SJCRH30 (cell line): ENCODE data around the gene MAD1L1. TPM values are rescaled to one million over a fixed set of nuclear protein-coding genes. Genes with fewer than 3 reads are reported as not detected.

ENCODE experiments used
- DNase-seq, 2 experiments: peaks; one replicate each; pipeline ENCODE4 v3.0.0-alpha.2; 2015 to 2020
- H3K27ac ChIP-seq: fragments of 250-450 bp; sonication (Bioruptor Pico); 2 replicates; pipeline ENCODE4 v1.5.1; 2020; ENCODE audit warnings: mild to moderate bottlenecking, moderate library complexity
- H3K27me3 ChIP-seq: fragments of 250-450 bp; sonication (Bioruptor Pico); 2 replicates; pipeline ENCODE4 v1.5.1; 2020; ENCODE audit warnings: mild to moderate bottlenecking, moderate library complexity
- H3K36me3 ChIP-seq: fragments of 250-450 bp; sonication (Bioruptor Pico); 2 replicates; pipeline ENCODE4 v1.5.1; 2020; ENCODE audit warnings: mild to moderate bottlenecking, moderate library complexity
- H3K4me1 ChIP-seq: fragments of 250-450 bp; sonication (Bioruptor Pico); 2 replicates; pipeline ENCODE4 v1.5.1; 2020; ENCODE audit warnings: mild to moderate bottlenecking, moderate library complexity
- H3K4me3 ChIP-seq: fragments of 250-450 bp; sonication (Bioruptor Pico); 2 replicates; pipeline ENCODE4 v1.5.1; 2020; ENCODE audit warnings: mild to moderate bottlenecking, moderate library complexity
- H3K9me3 ChIP-seq: fragments of 250-450 bp; sonication (Bioruptor Pico); replicated peaks from 2 replicates; pipeline ENCODE4 v1.5.1; 2020; ENCODE audit warnings: mild to moderate bottlenecking, moderate library complexity
- total RNA-seq: library from RNA; depleted of rRNA; stranded (reverse); fragments of >200 nt; shearing (Covaris generic); gene quantifications from 2 replicates; pipeline ENCODE4 v1.2.3, GENCODE V29; 2014

MAD1L1 gene
- total RNA-seq, 1 experiment from 2014 or later, result 31.5 TPM

DNA sequence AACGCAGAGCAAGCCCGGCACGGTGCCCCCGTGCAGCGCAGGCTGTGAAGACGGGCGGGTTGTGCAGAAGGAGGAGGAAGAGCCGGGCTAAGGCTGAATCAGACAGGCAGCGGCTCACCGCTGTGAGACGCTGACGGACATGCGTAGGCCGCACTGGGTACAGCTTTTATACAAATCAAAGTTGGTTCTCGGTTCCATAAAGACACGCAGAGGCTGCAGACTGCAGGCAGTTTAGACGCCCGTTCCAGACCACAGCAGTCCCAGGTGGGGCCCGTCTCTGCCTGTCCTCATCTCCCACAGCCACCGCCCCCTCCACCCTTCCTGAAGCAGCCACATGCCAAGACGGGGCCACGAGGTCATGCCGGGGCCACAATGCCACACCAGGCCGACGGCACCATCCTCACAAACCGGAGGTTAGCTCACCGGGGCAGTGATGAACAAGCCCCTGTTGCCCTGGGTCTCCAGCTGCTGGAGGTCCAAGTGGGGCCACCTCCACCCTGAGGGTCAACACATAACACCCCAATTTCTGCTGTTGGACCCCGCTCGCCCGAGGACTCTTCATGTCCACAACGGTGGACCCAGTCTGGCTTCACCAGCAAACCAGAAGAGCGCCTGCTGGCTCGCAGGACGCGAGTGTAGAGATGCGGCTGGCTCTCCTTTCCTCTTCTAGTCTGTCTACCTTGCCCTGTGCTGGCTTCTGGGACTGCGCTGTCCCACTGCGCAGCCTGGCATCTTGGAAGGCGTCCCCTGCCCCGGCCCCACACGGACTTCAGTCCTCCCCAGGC, 335.5 kb downstream of the MAD1L1 start:
- Histone ChIP-seq H3K4me1 (no peaks in the 10 kb centered on the region), H3K9me3 (no peaks in the 10 kb centered on the region), H3K27me3 (no peaks in the 10 kb centered on the region), H3K4me3 (no peak overlapping the region), H3K27ac (no peak overlapping the region), H3K36me3 (no peaks in the 10 kb centered on the region)
- DNase-seq, result no peak

DNA sequence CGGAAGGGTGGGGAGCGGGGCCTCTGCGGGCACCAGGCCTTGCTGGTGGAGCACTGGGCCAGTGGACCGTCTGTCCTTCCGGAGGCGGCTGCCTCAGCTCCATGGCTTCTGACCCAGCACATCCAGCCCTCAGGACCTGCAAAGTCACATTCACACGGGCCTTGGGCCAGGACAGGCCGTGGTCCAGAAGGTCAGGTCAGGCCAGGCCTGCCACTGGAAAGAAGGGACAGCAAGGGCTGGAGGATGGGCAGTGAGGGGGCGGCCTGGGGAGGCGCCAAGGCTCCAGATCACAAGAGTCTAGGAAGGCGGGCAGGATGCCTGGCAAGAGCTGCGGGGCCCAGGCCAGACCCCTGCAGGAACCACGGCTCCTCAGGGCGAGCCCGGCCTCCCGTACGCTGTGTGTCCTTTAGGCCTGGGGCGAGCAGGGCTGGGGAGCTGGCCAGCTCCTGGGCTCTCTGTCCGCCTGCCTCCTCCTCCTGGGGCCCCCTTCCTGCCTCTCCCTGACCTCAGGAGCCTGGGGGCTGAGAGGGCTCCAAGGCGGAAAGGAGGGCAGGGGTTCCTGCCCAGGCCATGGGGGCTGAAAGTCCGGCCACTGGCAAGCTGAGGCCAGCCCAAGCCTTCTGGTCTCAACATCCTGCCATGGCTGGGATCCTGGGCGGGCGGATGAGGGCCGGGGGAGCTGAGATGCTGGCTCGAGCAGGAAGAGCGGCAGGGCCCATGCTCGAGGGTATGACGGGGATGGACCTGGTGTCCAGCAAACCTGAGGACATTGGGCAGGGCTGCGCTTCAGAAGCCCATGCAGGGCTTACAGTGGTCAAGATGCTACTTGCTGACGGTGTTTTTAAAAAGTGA, 336.9 kb downstream of the MAD1L1 start:
- no peaks in the 10 kb centered on the region for H3K4me1 ChIP-seq
- H3K27ac ChIP-seq, result no peak overlapping the region
- no peaks in the 10 kb centered on the region for H3K9me3 ChIP-seq
- no peaks in the 10 kb centered on the region for H3K36me3 ChIP-seq
- no peak for DNase-seq
- H3K27me3 ChIP-seq, result no peaks in the 10 kb centered on the region
- no peak overlapping the region for H3K4me3 ChIP-seq

DNA sequence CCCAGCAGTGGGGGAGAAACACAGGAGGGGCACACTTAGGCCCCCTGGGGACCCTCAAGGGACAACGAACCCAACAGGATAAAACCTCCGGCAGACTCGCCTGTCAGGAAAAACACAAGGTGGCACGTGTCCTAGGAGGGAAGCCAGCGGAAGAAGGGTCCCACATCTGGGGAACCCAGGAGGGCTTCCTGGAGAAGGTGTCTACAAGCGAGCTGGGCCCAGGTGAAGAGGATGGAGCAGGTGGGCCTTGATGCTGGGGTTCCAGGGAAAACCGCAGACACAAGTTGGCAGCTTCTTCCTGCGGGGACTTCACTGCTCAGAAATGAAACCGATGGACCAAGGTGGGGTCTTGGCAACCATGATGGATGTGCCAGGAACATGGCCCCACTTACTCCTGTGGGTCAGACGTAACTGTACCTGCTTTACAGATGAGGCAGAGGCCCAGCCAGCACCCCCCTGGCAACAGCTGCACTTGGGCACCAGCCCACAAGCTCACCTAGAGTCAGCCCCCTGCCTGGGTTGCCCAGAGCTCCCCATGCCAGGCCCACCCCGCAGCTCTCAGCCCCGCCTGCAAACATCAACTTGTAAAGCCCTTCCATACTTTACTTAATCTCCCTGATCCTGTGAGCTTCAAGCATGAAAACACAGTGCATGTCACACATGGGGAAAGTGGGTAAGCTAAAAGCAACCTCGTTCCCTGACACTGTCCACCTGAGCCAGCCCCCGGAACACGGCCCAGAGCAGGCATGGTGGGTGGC, 337.7 kb downstream of the MAD1L1 start:
- H3K27ac ChIP-seq, result no peak overlapping the region
- no peak for DNase-seq
- no peaks in the 10 kb centered on the region for H3K9me3 ChIP-seq
- no peaks in the 10 kb centered on the region for H3K27me3 ChIP-seq
- H3K36me3 ChIP-seq, result no peaks in the 10 kb centered on the region
- H3K4me1 ChIP-seq, result no peaks in the 10 kb centered on the region
- no peak overlapping the region for H3K4me3 ChIP-seq

DNA sequence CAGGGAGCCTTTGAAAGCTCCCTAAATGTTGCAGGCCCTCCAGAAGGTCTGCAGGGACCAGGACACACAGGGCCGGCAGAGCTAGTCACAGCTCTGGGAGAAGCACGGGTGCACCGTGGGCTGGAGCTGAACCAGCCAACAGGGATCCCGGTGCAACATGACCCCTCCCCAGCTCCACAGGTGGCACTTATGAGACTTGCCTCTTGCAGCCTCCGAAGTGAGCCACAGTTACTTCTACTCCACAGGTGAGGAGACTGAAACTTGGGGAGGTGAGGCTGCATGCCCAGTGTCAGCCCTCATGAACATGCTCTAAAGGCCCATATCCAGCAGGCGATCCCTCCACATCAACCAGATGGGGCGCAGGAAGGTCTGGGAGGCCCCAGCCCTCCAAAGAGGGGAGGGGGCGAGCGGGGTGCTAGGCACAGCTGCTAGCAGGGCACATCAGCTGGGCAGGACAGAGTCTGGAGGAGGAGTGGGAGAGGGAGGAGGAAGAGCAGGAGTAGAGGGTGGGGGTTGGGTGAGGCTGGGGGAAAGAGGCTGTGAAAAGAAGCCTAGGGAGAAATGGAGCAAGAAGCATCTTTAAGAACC, 338.3 kb downstream of the MAD1L1 start:
- Histone ChIP-seq H3K9me3 (no peaks in the 10 kb centered on the region), H3K4me3 (no peak overlapping the region), H3K4me1 (peaks cover 4% of the 10 kb centered on the region; the same call in 1 of the 2 replicates), H3K27ac (no peak overlapping the region), H3K27me3 (no peaks in the 10 kb centered on the region), H3K36me3 (no peaks in the 10 kb centered on the region)
- DNase-seq, result no peak

DNA sequence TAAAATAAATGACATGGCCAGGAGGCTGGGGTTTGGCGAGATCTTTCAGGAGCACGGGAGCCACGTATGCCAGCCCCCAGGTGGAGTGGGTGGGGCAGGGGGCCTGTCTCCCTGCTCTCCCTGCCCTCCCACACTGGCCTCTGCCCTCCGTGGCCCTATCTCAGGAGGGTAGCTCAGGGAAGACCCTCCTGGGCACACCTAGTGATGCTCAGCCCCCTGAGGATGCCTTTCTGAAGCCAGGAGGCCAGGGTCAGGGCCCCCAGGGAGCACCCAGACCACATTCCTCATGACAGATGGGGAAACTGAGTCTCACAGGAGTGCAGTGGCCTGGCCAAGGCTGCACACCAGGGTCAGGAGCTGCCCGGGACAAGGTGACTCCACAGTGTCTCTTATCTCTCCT, 339.3 kb downstream of the MAD1L1 start:
- H3K4me1 ChIP-seq, result peaks cover 4% of the 10 kb centered on the region; the same call in 1 of the 2 replicates
- H3K9me3 ChIP-seq, result no peaks in the 10 kb centered on the region
- no peaks in the 10 kb centered on the region for H3K27me3 ChIP-seq
- no peak overlapping the region for H3K4me3 ChIP-seq
- no peak overlapping the region for H3K27ac ChIP-seq
- H3K36me3 ChIP-seq, result no peaks in the 10 kb centered on the region
- no peak for DNase-seq

DNA sequence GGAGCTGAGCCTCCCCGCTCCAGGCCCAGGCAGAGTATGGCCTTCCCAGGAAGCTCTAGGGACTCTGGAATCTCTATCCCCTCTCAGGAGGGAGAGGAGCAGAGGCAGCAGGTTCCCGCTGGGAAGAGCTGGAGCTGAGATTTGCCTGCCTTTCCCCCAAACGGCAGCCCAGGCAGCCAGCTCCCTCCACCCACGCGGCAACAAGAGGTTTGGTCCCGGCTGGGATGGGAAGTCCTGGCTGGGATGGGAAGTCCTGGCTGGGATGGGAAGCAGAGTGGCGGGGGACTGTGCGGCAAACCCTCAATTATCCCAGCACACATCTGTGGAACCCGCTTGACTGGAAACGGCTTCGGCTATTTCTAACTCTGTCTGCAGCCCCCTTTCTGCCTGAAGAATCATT, 339.7 kb downstream of the MAD1L1 start:
- Histone ChIP-seq H3K4me3 (no peak overlapping the region), H3K27me3 (no peaks in the 10 kb centered on the region), H3K36me3 (no peaks in the 10 kb centered on the region), H3K27ac (no peak overlapping the region), H3K4me1 (peaks cover 4% of the 10 kb centered on the region; the same call in 1 of the 2 replicates), H3K9me3 (no peaks in the 10 kb centered on the region)
- no peak for DNase-seq

DNA sequence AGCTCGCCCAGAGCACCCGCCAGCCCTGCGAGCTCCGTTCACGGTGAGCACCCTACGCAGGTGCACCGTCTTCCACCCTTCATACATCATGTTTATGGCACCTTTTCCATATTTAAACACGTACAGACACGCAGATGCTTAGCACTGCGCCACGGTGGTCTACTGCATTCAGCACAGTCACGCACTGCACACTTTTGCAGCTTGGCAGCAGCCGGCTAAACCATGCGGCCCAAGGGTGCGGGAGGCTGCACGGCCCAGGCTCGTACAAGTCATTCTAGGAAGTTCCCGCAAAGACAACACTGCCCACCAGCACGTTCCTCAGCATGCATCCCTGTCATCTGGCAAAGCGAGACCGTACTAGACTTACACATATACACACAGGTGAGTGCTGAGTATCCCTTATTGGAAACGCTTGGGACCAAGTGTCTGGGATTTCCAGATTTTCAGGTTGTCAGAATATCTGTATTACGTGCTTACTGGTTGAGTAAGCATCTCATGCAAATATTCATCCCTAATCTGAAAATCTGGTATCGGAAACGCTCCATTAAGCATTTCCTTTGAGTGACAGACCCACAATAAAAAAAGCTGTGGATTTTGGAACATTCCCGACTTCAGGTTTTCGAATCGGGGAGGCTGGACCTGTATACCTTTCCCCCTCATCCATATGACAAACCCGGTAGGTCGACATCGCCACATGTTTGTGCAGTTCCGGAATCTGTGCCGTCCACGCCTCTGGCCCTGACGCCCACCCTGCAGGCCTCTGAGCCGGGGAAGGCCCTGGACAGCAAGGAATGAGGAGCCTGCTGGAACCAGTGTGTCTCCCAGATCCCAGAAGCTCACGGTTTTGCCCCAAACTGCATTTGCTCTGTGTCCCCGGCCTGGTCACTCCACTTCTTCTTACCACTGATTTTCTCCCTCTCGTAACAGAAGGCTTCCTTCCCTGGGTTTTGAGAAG, 340.5 kb downstream of the MAD1L1 start:
- no peak overlapping the region for H3K27ac ChIP-seq
- H3K4me3 ChIP-seq, result no peak overlapping the region
- no peaks in the 10 kb centered on the region for H3K36me3 ChIP-seq
- no peak for DNase-seq
- H3K9me3 ChIP-seq, result no peaks in the 10 kb centered on the region
- H3K27me3 ChIP-seq, result no peaks in the 10 kb centered on the region
- H3K4me1 ChIP-seq, result peaks cover 4% of the 10 kb centered on the region; the same call in 1 of the 2 replicates

DNA sequence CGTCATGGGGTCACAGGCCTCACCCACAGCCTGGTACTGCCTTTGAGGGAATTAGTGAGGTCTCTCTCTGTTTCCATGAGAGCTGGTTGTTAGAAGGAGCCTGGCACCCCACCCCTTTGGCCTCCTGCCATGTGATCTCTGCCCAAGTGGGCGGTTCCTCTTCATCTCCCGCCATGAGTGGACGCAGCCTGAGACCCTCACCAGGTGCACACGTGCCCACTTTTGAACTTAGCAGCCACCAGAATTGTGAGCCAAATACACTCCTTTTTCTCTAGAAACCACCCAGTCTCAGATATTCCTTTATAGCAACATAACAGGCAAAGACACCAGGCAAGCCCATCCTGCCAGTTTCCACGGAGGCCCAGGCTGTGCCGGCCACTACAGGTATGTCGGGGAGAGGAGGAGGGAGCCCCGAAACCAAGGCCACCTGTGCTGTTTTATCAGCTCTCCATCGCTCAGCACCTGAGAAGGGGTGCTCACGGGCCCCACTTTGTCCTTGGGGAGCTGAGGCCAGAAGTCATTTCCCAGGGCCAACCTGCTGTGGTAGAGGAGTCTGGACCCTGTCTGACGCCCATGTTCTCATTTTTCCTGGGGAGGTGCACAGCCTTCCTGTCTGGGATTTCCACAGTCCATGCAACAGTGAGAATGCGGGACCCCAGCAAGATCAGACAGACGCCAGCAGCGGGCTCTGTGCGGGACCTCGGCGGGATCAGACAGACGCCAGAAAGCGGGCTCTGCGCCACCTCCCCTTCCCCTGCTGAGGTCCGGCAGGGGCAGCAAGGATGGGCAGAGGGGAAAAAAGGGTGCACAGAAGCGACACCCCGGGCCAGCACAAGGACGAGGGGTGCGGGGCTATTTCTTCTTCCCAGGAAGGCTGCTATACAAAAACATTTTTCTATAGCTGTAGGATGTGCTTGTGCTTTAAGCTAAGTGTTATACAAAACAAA, 342.2 kb downstream of the MAD1L1 start:
- Histone ChIP-seq H3K4me1 (peaks cover 4% of the 10 kb centered on the region; the same call in 1 of the 2 replicates), H3K36me3 (no peaks in the 10 kb centered on the region), H3K27ac (no peak overlapping the region), H3K9me3 (no peaks in the 10 kb centered on the region), H3K4me3 (no peak overlapping the region), H3K27me3 (no peaks in the 10 kb centered on the region)
- DNase-seq, result peak in 1 of 2 experiments; percentile 3

DNA sequence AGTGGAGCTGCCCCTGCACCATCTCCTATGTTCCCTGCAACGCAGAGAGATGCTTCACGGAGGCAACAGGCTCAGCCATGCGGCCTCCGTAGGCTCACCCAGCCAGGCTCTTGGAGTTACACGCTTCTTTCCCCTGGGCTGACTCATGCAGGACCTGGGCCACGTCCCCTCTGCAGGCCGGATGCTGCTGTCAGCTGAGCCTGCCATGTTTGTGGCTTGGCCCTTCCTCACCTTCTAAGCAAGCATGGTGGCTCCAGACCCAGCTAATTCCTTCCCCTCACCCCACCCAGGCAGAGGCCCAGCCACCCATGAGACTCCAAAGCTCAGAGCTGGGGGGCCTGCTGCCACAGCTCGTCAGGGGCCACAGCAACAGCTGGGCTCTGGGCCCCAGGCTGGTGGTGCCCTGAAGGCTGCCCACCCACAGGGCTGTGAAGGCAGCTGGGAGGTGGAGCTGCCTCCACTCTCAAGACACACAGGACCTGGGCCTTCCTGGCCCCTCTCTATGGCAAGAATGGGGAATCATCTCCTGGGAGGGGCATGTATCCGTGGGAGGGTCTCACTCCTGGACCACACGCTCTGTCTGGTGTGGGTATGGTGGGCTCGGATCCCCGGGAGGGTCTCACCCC, 343.1 kb downstream of the MAD1L1 start:
- Histone ChIP-seq H3K36me3 (no peaks in the 10 kb centered on the region), H3K4me3 (no peak overlapping the region), H3K4me1 (peaks cover 4% of the 10 kb centered on the region; the same call in 1 of the 2 replicates), H3K27me3 (no peaks in the 10 kb centered on the region), H3K27ac (no peak overlapping the region), H3K9me3 (no peaks in the 10 kb centered on the region)
- peak; percentile 42 to 45 for DNase-seq

DNA sequence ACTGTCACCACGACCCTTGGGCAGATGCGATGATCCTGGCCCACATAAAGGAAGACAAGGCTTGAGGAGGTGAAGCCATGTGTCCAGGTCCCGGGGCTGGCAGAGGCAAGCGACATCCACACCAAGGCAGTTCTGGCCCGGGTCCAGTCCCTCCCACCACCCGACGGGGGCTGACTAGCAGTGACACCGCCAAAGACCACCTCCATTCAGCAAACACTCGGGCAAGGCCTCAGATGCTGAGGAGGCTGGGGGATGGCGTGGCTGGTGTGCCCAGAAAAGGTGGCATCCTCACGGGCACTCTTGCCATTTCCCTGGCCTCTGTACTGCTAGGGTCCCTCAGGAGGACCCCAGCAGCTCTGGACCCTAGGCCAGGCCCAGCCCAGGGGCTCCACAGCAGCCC, 343.7 kb downstream of the MAD1L1 start:
- DNase-seq, result no peak
- Histone ChIP-seq H3K4me1 (peaks cover 4% of the 10 kb centered on the region; the same call in 1 of the 2 replicates), H3K27me3 (no peaks in the 10 kb centered on the region), H3K4me3 (no peak overlapping the region), H3K27ac (no peak overlapping the region), H3K9me3 (no peaks in the 10 kb centered on the region), H3K36me3 (no peaks in the 10 kb centered on the region)

DNA sequence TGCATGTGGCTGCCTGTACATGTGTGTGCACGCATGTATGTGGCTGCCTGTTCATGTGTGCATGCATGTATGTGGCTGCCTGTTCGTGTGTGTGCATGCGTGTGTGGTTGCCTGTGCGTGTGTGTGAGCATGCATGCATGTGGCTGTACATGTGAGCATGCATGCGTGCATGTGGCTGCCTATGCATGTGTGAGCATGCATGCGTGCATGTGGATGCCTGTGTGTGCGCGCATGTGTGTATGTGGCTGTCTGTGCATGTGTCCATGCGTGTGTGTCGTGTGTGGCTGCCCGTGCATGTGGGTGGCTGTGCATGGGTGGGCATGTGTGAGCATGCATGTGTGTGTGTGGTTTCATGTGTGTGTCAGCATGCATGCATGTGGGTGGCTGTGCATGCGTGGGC, 344.3 kb downstream of the MAD1L1 start:
- H3K9me3 ChIP-seq, result no peaks in the 10 kb centered on the region
- no peaks in the 10 kb centered on the region for H3K36me3 ChIP-seq
- no peak overlapping the region for H3K27ac ChIP-seq
- no peak for DNase-seq
- peaks cover 4% of the 10 kb centered on the region; the same call in 1 of the 2 replicates for H3K4me1 ChIP-seq
- no peaks in the 10 kb centered on the region for H3K27me3 ChIP-seq
- no peak overlapping the region for H3K4me3 ChIP-seq

DNA sequence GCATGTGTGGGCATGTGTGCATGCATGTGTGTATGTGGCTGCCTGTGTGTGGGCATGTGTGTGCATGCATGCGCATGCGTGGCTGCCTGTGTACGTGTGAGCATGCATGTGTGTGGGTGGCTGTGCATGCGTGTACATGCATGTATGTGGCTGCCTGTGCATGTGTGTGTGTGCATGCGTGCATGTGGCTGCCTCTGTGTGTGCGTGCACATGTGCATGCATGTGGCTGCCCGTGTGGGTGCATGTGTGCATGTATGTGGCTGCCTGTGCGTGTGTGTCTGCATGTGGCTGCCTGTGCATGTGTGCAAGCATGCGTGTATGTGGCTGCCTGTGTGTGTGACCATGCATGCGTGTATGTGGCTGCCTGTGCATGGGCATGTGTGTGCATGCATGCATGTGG, 345.5 kb downstream of the MAD1L1 start:
- H3K27ac ChIP-seq, result no peak overlapping the region
- H3K27me3 ChIP-seq, result no peaks in the 10 kb centered on the region
- DNase-seq, result no peak
- no peaks in the 10 kb centered on the region for H3K9me3 ChIP-seq
- H3K4me1 ChIP-seq, result peaks cover 4% of the 10 kb centered on the region; the same call in 1 of the 2 replicates
- H3K4me3 ChIP-seq, result no peak overlapping the region
- no peaks in the 10 kb centered on the region for H3K36me3 ChIP-seq
